HepG2 (cell line): ENCODE data around the gene ELAVL3. TPM values are rescaled to one million over a fixed set of nuclear protein-coding genes. Genes with fewer than 3 reads are reported as not detected.

Experiments
- AGO2 ChIP-seq: fragments of 200-400 bp; formaldehyde crosslinking; optimal IDR thresholded peaks from 2 replicates; pipeline ENCODE3; 2017; ENCODE audit warnings: mild to moderate bottlenecking, low read depth, low read length, moderate library complexity
- ATF1 ChIP-seq: IDR thresholded peaks from 2 replicates; pipeline ENCODE4 v1.6.1; 2016; ENCODE audit warnings: mild to moderate bottlenecking, control low read depth
- CEBPG ChIP-seq: IDR thresholded peaks from 2 replicates; pipeline ENCODE4 v1.6.1; 2016
- ELF1 ChIP-seq: sonication (generic); formaldehyde crosslinking; IDR thresholded peaks from 2 replicates; pipeline ENCODE4 v1.4.0; 2020; ENCODE audit warnings: missing genetic modification reagents
- MAZ ChIP-seq, 2 experiments: sonication (generic) in 1 of 2; formaldehyde crosslinking in 1 of 2; IDR thresholded peaks; 2 replicates each; pipeline versions ENCODE4 v1.5.0 to v1.6.1; 2012 to 2020; ENCODE audit warnings: low read depth in 2 of 2, mild to moderate bottlenecking in 2 of 2, borderline replicate concordance in 1 of 2, improper control_type of control experiment in 1 of 2, low read length in 1 of 2, missing genetic modification reagents in 1 of 2, moderate library complexity in 1 of 2
- NFYB ChIP-seq: sonication (generic); formaldehyde crosslinking; IDR thresholded peaks from 2 replicates; pipeline ENCODE4 v1.4.0; 2020; ENCODE audit warnings: missing genetic modification reagents
- PBX2 ChIP-seq: IDR thresholded peaks from 2 replicates; pipeline ENCODE4 v1.6.1; 2016; ENCODE audit warnings: control low read depth
- PTBP1 ChIP-seq: fragments of 200-400 bp; formaldehyde crosslinking; IDR thresholded peaks from 2 replicates; pipeline ENCODE4 v1.6.1; 2018; ENCODE audit warnings: low read length, low read depth; ENCODE audit not compliant: poor library complexity, severe bottlenecking
- TCF7L2 ChIP-seq: IDR thresholded peaks from 2 replicates; pipeline ENCODE4 v1.6.1; 2011; ENCODE audit warnings: mild to moderate bottlenecking, low read depth, low read length, moderate library complexity
- ZBTB3 ChIP-seq: sonication (generic); formaldehyde crosslinking; IDR thresholded peaks from 2 replicates; pipeline ENCODE4 v1.4.0; 2020; ENCODE audit warnings: low read depth, mild to moderate bottlenecking, moderate library complexity, missing genetic modification reagents, borderline replicate concordance
- ZFP36L2 ChIP-seq: sonication (generic); formaldehyde crosslinking; IDR thresholded peaks from 2 replicates; pipeline ENCODE4 v1.4.0; 2020; ENCODE audit warnings: missing genetic modification reagents
- ZNF121 ChIP-seq: sonication (generic); formaldehyde crosslinking; IDR thresholded peaks from 2 replicates; pipeline ENCODE4 v1.5.0; 2020; ENCODE audit warnings: mild to moderate bottlenecking, missing genetic modification reagents
- ZNF143 ChIP-seq: sonication (generic); formaldehyde crosslinking; IDR thresholded peaks from 2 replicates; pipeline ENCODE4 v1.4.0; 2020; ENCODE audit warnings: missing genetic modification reagents
- ZNF574 ChIP-seq: sonication (generic); formaldehyde crosslinking; IDR thresholded peaks from 2 replicates; pipeline ENCODE4 v1.4.0; 2020; ENCODE audit warnings: missing genetic modification reagents
- ZNF576 ChIP-seq: sonication (generic); formaldehyde crosslinking; IDR thresholded peaks from 2 replicates; pipeline ENCODE4 v1.4.0; 2020; ENCODE audit warnings: mild to moderate bottlenecking, missing genetic modification reagents
- ZNF792 ChIP-seq: IDR thresholded peaks from 2 replicates; pipeline ENCODE4 v1.6.1; 2016
- polyA plus RNA-seq, 8 experiments: library from polyadenylated mRNA; depleted of rRNA in 3 of 8; stranded (reverse) in 7 of 8; unstranded in 1 of 8; fragments of >200 nt; fragmentation: Illumina TruSeq in 4 of 8; extraction: Trizol in 4 of 8; gene quantifications; 2 replicates each; pipeline versions ENCODE4 v1.2.1 to v1.2.3, GENCODE V29; 2011 to 2016; ENCODE audit warnings: low read depth in 4 of 8, missing spikeins in 1 of 8, mixed read lengths in 1 of 8; ENCODE audit not compliant: insufficient read depth in 1 of 8
- total RNA-seq, 5 experiments: library from RNA; depleted of rRNA; stranded (reverse); fragments of >200 nt; fragmentation: Illumina TruSeq; extraction: Trizol; gene quantifications; 2 replicates each; pipeline ENCODE4 v1.2.3, GENCODE V29; 2016; ENCODE audit warnings: low read depth in 1 of 5
- TF ChIP-seq, protein P1 (sequence below): sonication (generic); formaldehyde crosslinking; IDR thresholded peaks from 2 replicates; pipeline ENCODE4 v1.4.0; 2020; ENCODE audit warnings: missing genetic modification reagents, mild to moderate bottlenecking, borderline replicate concordance
- TF ChIP-seq, protein P2 (sequence below): sonication (generic); formaldehyde crosslinking; IDR thresholded peaks from 2 replicates; pipeline ENCODE4 v1.4.0; 2020; ENCODE audit warnings: mild to moderate bottlenecking, missing genetic modification reagents, borderline replicate concordance

ELAVL3 gene
- total and polyA plus RNA-seq, 2 of the 13 experiments (the other 11 are each of a cell fraction or from before 2014, with no cell fraction given): 0.03 TPM; not detected in 1

DNA sequence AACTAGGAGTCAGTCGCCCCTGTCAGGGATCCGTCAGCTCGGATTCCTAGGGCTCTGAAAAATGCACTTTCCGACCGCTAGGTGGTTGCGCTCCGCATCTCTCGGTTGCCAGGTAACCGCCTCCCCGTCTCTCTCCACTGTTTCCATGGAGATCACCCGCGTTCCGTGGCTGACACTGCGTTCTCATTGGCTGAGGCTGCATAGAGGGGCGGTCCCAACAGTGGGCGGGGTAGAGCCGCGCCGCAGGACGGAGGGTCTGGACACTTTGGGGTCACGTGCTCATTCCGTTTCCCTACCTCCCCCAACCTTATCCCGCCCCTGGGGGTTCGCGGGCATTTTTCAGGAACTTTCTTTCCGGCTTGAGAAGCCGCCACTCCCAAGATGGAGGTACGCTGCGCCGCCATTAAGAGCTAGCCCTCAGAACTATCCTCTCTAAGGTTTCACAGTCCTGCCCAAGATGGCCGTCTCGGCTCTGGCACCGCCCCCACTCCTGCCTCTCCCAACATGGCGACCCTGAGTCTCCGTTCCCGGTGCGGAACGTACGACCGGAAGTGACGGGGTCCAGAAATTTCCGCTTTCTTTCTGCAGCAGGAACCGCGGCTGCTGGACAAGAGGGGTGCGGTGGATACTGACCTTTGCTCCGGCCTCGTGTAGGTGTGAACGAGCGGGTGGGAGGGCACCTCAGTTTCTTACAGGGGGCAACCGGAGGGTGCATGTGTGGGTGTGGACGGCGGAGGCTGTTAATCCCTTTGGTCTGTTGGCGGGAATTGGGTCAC, 45.6 kb downstream of the ELAVL3 start, which contains the start of the genes ODAD3 and PRKCSH (continued):
- TF ChIP-seq ZFP36L2: no peak
- peak; percentile 56; the same call in 1 of the 2 replicates for TF ChIP-seq ZNF792 (CRISPR knock-in tag)
- peak; percentile 95 for TF ChIP-seq ELF1 (CRISPR knock-in tag)
- TF ChIP-seq, protein P1, sequence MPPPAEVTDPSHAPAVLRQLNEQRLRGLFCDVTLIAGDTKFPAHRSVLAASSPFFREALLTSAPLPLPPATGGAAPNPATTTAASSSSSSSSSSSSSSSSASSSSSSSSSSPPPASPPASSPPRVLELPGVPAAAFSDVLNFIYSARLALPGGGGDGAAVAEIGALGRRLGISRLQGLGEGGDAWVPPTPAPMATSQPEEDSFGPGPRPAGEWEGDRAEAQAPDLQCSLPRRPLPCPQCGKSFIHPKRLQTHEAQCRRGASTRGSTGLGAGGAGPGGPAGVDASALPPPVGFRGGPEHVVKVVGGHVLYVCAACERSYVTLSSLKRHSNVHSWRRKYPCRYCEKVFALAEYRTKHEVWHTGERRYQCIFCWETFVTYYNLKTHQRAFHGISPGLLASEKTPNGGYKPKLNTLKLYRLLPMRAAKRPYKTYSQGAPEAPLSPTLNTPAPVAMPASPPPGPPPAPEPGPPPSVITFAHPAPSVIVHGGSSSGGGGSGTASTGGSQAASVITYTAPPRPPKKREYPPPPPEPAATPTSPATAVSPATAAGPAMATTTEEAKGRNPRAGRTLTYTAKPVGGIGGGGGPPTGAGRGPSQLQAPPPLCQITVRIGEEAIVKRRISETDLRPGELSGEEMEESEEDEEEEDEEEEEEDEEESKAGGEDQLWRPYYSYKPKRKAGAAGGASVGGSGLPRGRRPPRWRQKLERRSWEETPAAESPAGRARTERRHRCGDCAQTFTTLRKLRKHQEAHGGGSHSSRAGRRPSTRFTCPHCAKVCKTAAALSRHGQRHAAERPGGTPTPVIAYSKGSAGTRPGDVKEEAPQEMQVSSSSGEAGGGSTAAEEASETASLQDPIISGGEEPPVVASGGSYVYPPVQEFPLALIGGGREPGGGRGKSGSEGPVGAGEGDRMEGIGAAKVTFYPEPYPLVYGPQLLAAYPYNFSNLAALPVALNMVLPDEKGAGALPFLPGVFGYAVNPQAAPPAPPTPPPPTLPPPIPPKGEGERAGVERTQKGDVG (CRISPR knock-in tag): no peak
- peak; percentile 74 for TF ChIP-seq ZNF143
- TF ChIP-seq MAZ (IDR thresholded peaks at IDR 0.05; ENCODE audit: borderline replicate concordance, low read depth, low read length): peak; percentile 75; the same call in 1 of the 2 replicates
- peak; percentile 78 for TF ChIP-seq MAZ (CRISPR knock-in tag; IDR thresholded peaks at IDR 0.05; ENCODE audit: low read depth)
- no peak for TF ChIP-seq ZBTB3 (CRISPR knock-in tag)
- TF ChIP-seq PTBP1: no peak
- peak; percentile 93 for TF ChIP-seq ZNF574 (CRISPR knock-in tag)
- peak; percentile 69 for TF ChIP-seq AGO2
- no peak for TF ChIP-seq ZNF576
- peak; percentile 90 for TF ChIP-seq NFYB (CRISPR knock-in tag)
- TF ChIP-seq, protein P2, sequence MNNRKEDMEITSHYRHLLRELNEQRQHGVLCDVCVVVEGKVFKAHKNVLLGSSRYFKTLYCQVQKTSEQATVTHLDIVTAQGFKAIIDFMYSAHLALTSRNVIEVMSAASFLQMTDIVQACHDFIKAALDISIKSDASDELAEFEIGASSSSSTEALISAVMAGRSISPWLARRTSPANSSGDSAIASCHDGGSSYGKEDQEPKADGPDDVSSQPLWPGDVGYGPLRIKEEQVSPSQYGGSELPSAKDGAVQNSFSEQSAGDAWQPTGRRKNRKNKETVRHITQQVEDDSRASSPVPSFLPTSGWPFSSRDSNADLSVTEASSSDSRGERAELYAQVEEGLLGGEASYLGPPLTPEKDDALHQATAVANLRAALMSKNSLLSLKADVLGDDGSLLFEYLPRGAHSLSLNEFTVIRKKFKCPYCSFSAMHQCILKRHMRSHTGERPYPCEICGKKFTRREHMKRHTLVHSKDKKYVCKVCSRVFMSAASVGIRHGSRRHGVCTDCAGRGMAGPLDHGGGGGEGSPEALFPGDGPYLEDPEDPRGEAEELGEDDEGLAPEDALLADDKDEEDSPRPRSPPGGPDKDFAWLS (CRISPR knock-in tag): no peak
- TF ChIP-seq TCF7L2: no peak
- peak; percentile 94 for TF ChIP-seq ATF1 (CRISPR knock-in tag)
- TF ChIP-seq CEBPG (CRISPR knock-in tag): 0 out of 2 replicates have a peak, but pooled peaks have one; percentile 34
- TF ChIP-seq ZNF121 (CRISPR knock-in tag): no peak
- TF ChIP-seq PBX2 (CRISPR knock-in tag): peak; percentile 41; the same call in 1 of the 2 replicates
